Head of caudate nucleus (tissue), 42 donors: Measurements from ENCODE around the gene ASH1L.
"Not testable (repeated sequence)": the region's sequence is repeated elsewhere in the genome, so short reads cannot be mapped to it uniquely, and the experiment has no call there.

Experiments
- DNase-seq, 42 donors: peaks; one replicate each; pipeline versions ENCODE4 v3.0.0 to v3.0.0-alpha.2; 2020 to 2021; ENCODE audit warnings: mixed read lengths in 7 of 42
- intact Hi-C: fragments of 100-400 bp; cut with DNase I; formaldehyde crosslinking; loops from one replicate; pipeline ENCODE4 v1.15.0; 2022

The ASH1L gene

GRCh38 chr1:155389826-155390225 lies 172.8 kb downstream of the ASH1L start:
- no peak for DNase-seq
- intact Hi-C loops, result no loop called here

GRCh38 chr1:155385836-155386235 lies 176.8 kb downstream of the ASH1L start:
- intact Hi-C loops, DNase-seq: not testable (repeated sequence)

GRCh38 chr1:155383406-155383805 lies 179.2 kb downstream of the ASH1L start:
- intact Hi-C loops, result no loop called here
- no peak for DNase-seq

GRCh38 chr1:155379631-155380090 lies 182.9 kb downstream of the ASH1L start:
- intact Hi-C loops, result no loop called here

GRCh38 chr1:155379180-155379579 lies 183.4 kb downstream of the ASH1L start:
- intact Hi-C loops, result no loop called here
- no peak for DNase-seq

More at GRCh38 chr1:155379631-155380090, 182.9 kb downstream of the ASH1L start:
- no peak for DNase-seq

GRCh38 chr1:155360051-155360450 lies 202.6 kb downstream of the ASH1L start:
- DNase-seq, result no peak
- intact Hi-C loops, result no loop called here

GRCh38 chr1:155352631-155353030 lies 210.0 kb downstream of the ASH1L start:
- no peak for DNase-seq
- intact Hi-C loops, result no loop called here

- intact Hi-C loops, result no loop called here
- DNase-seq, result no peak
Measured at GRCh38 chr1:155342842-155343241, 219.8 kb downstream of the ASH1L start.

GRCh38 chr1:155339515-155340097 lies 223.0 kb downstream of the ASH1L start:
- intact Hi-C loops, result no loop called here
- DNase-seq, result no peak

- intact Hi-C loops, result no loop called here
- no peak for DNase-seq
Measured at GRCh38 chr1:155334962-155335361, 227.6 kb downstream of the ASH1L start.

GRCh38 chr1:155329980-155330598 lies 232.5 kb downstream of the ASH1L start:
- intact Hi-C loops, result no loop called here
- no peak for DNase-seq

- DNase-seq, intact Hi-C loops: not testable (repeated sequence)
Measured at GRCh38 chr1:155328856-155329255, 233.7 kb downstream of the ASH1L start.

- intact Hi-C loops, result no loop called here
Measured at GRCh38 chr1:155327981-155328380, 234.6 kb downstream of the ASH1L start.

GRCh38 chr1:155326631-155327037 lies 236.0 kb downstream of the ASH1L start:
- DNase-seq, result peak in 1 of 42 donors; percentile 32
- intact Hi-C loops, result no loop called here

More at GRCh38 chr1:155327981-155328380, 234.6 kb downstream of the ASH1L start:
- no peak for DNase-seq

GRCh38 chr1:155326020-155326526 lies 236.5 kb downstream of the ASH1L start:
- peak in 1 of 42 donors; percentile 13 for DNase-seq
- intact Hi-C loops, result no loop called here

GRCh38 chr1:155325603-155325893 lies 237.1 kb downstream of the ASH1L start:
- no peak for DNase-seq
- intact Hi-C loops, result no loop called here

GRCh38 chr1:155324717-155325602 lies 237.6 kb downstream of the ASH1L start:
- peak in 21 of 42 donors; percentile 5 to 67 (median 31) for DNase-seq
- intact Hi-C loops, result loop anchor here (5.0 kb wide), 1 partner anchor 48 kb away; the partner anchor contains the start of gene HCN3

GRCh38 chr1:155324037-155324716 lies 238.4 kb downstream of the ASH1L start:
- intact Hi-C loops, result loop anchor here (5.0 kb wide), 1 partner anchor 47 kb away; the partner anchor contains the start of gene HCN3
- DNase-seq, result peak; percentile 86 to 99 (median 96)

GRCh38 chr1:155323729-155324036 lies 238.9 kb downstream of the ASH1L start:
- peak; percentile 32 to 90 (median 70) for DNase-seq
- intact Hi-C loops, result loop anchor here (5.0 kb wide), 1 partner anchor 46 kb away; the partner anchor contains the start of gene HCN3
